Measurements from ENCODE around the gene EREG.

Gene EREG

GRCh38 chr4:74379912-74380311, 15.0 kb downstream of the EREG start:
- TF ChIP-seq CTCF (IDR thresholded peaks at IDR 0.05; ENCODE audit: borderline replicate concordance, insufficient read depth, low read depth, low read length): no peak

GRCh38 chr4:74385386-74385785, 20.4 kb downstream of the EREG start:
- no peak for TF ChIP-seq CTCF (IDR thresholded peaks at IDR 0.05; ENCODE audit: borderline replicate concordance, insufficient read depth, low read depth, low read length)
- H3K4me3 ChIP-seq (ENCODE audit: low read depth, low read length): no peak overlapping the region

More at GRCh38 chr4:74379912-74380311, 15.0 kb downstream of the EREG start:
- no peak overlapping the region for H3K4me3 ChIP-seq (ENCODE audit: low read depth, low read length)

GRCh38 chr4:74386159-74386558, 21.2 kb downstream of the EREG start:
- no peak overlapping the region for H3K4me3 ChIP-seq (ENCODE audit: low read depth, low read length)
- TF ChIP-seq CTCF (IDR thresholded peaks at IDR 0.05; ENCODE audit: borderline replicate concordance, insufficient read depth, low read depth, low read length): no peak

- no peak overlapping the region for H3K4me3 ChIP-seq (ENCODE audit: low read depth, low read length)
- TF ChIP-seq CTCF (IDR thresholded peaks at IDR 0.05; ENCODE audit: borderline replicate concordance, insufficient read depth, low read depth, low read length): no peak
Measured at GRCh38 chr4:74387790-74388189, 22.8 kb downstream of the EREG start.

- H3K4me3 ChIP-seq (ENCODE audit: low read depth, low read length): no peak overlapping the region
- TF ChIP-seq CTCF (IDR thresholded peaks at IDR 0.05; ENCODE audit: borderline replicate concordance, insufficient read depth, low read depth, low read length): no peak
Measured at GRCh38 chr4:74389494-74389893, 24.5 kb downstream of the EREG start.

- TF ChIP-seq CTCF (IDR thresholded peaks at IDR 0.05; ENCODE audit: borderline replicate concordance, insufficient read depth, low read depth, low read length): no peak
- H3K4me3 ChIP-seq (ENCODE audit: low read depth, low read length): no peak overlapping the region
Measured at GRCh38 chr4:74390677-74391076, 25.7 kb downstream of the EREG start.

- no peak overlapping the region for H3K4me3 ChIP-seq (ENCODE audit: low read depth, low read length)
- no peak for TF ChIP-seq CTCF (IDR thresholded peaks at IDR 0.05; ENCODE audit: borderline replicate concordance, insufficient read depth, low read depth, low read length)
Measured at GRCh38 chr4:74391346-74391745, 26.4 kb downstream of the EREG start.
